ENCODE data around the gene EDNRB.

Gene EDNRB

DNA sequence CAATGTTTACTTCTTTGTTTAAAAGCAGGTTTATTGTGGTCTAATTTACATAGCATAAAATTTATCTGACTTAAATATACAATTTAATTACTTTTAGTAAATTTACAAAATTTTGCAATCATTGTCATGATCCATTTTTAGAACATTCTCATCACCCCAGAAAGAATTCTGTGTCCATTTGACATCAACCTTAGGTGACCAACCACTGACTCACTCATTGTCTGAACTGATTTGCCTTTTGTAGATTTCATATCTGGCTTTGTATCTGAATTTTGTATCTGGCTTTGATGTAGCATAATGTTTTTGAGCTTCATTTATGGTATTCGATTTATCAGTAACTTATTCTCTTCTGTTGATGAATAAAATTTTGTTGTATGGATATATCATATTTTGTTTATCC is 40.4 kb downstream of the EDNRB start:
- Histone ChIP-seq H3K56ac (ENCODE audit: low read length) (no peak overlapping the region), H3K4me2 (ENCODE audit: low read length) (no peak overlapping the region), H3K27ac (ENCODE audit: low read depth, low read length) (no peak overlapping the region), H3K36me3 (ENCODE audit: control insufficient read depth, insufficient read depth, low read length) (no peaks in the 10 kb centered on the region), H4K8ac (ENCODE audit: low read depth, low read length) (no peak overlapping the region), H3K79me1 (ENCODE audit: low read length) (no peaks in the 10 kb centered on the region), H3K4me3 (ENCODE audit: low read length) (no peak overlapping the region), H3K4me1 (ENCODE audit: control insufficient read depth, low read depth, low read length) (no peaks in the 10 kb centered on the region), H4K5ac (ENCODE audit: low read length) (no peak overlapping the region), H3K23ac (ENCODE audit: low read length) (no peak overlapping the region), H3K4ac (ENCODE audit: low read depth, low read length) (no peak overlapping the region), H3K79me2 (ENCODE audit: control insufficient read depth, insufficient read depth, low read length) (no peaks in the 10 kb centered on the region), H2BK15ac (replicated peaks; ENCODE audit: low read depth) (no peak overlapping the region), H2AK5ac (ENCODE audit: low read length) (no peak overlapping the region), H2BK120ac (ENCODE audit: low read depth, low read length) (no peak overlapping the region), H3K18ac (ENCODE audit: low read length) (no peak overlapping the region), H3K27me3 (ENCODE audit: insufficient read depth, low read length, poor library complexity) (no peaks in the 10 kb centered on the region), H2BK5ac (ENCODE audit: low read length) (no peak overlapping the region), H3K9ac (ENCODE audit: low read length) (no peak overlapping the region)
- WGBS (ENCODE audit: extremely low coverage, insufficient coverage, low lambda C conversion rate): no CpG with 5 or more reads among the region's 1 CpG
- no peak for DNase-seq

DNA sequence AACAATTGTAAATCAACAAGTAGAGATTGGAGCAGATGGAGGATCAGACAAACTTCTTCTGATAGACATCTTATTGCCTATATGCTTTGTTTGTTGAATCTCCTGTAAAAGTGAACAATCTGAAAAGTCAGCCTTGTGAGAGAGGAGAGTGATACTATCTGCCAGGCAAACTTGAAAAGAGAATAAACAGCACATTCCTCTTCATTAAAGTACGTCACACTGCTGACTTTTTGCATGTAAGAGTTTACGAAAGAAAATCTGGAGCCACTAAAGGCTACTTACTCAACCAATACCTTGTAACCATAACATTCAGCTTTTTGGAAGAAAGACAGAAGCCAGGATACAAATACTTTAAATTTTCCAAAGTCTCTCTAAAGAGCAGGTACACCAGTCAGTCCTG is 42.5 kb downstream of the EDNRB start:
- H3K4ac ChIP-seq (ENCODE audit: low read depth, low read length): no peak overlapping the region
- H2AK5ac ChIP-seq (ENCODE audit: low read length): no peak overlapping the region
- no peaks in the 10 kb centered on the region for H3K79me1 ChIP-seq (ENCODE audit: low read length)
- H3K4me3 ChIP-seq (ENCODE audit: low read length): no peak overlapping the region
- H3K23ac ChIP-seq (ENCODE audit: low read length): no peak overlapping the region
- no peak overlapping the region for H3K4me2 ChIP-seq (ENCODE audit: low read length)
- no peaks in the 10 kb centered on the region for H3K27me3 ChIP-seq (ENCODE audit: insufficient read depth, low read length, poor library complexity)
- H2BK5ac ChIP-seq (ENCODE audit: low read length): no peak overlapping the region
- H3K27ac ChIP-seq (ENCODE audit: low read depth, low read length): no peak overlapping the region
- H4K5ac ChIP-seq (ENCODE audit: low read length): no peak overlapping the region
- WGBS (ENCODE audit: extremely low coverage, insufficient coverage, low lambda C conversion rate): no CpG with 5 or more reads among the region's 2 CpGs
- no peak for DNase-seq
- no peak overlapping the region for H4K8ac ChIP-seq (ENCODE audit: low read depth, low read length)
- H3K36me3 ChIP-seq (ENCODE audit: control insufficient read depth, insufficient read depth, low read length): no peaks in the 10 kb centered on the region
- no peaks in the 10 kb centered on the region for H3K4me1 ChIP-seq (ENCODE audit: control insufficient read depth, low read depth, low read length)
- no peak overlapping the region for H2BK15ac ChIP-seq (replicated peaks; ENCODE audit: low read depth)
- no peak overlapping the region for H3K56ac ChIP-seq (ENCODE audit: low read length)
- no peak overlapping the region for H2BK120ac ChIP-seq (ENCODE audit: low read depth, low read length)
- H3K18ac ChIP-seq (ENCODE audit: low read length): no peak overlapping the region
- no peak overlapping the region for H3K9ac ChIP-seq (ENCODE audit: low read length)
- H3K79me2 ChIP-seq (ENCODE audit: control insufficient read depth, insufficient read depth, low read length): no peaks in the 10 kb centered on the region

DNA sequence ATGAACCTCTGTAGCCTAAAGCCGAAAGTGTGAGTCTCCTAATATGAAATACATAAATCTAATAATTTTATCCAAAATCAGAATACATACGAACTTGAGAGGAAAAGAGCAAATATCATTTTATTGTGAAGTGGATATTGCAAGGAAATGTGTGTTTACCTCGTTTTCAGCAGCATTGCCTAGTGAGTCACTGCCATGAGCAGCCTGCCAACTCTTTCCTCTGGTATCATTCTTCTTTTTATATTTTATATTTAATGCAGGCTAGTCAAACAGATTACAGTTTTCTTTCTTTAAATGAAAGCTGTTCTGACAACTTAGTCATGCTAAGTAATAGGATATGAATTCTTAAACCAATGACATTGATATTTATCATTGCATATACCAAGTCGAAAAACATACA is 44.2 kb downstream of the EDNRB start:
- Histone ChIP-seq H2AK5ac (ENCODE audit: low read length) (no peak overlapping the region), H2BK15ac (replicated peaks; ENCODE audit: low read depth) (no peak overlapping the region), H4K8ac (ENCODE audit: low read depth, low read length) (no peak overlapping the region), H3K9ac (ENCODE audit: low read length) (no peak overlapping the region), H3K56ac (ENCODE audit: low read length) (no peak overlapping the region), H3K27me3 (ENCODE audit: insufficient read depth, low read length, poor library complexity) (no peaks in the 10 kb centered on the region), H3K36me3 (ENCODE audit: control insufficient read depth, insufficient read depth, low read length) (no peaks in the 10 kb centered on the region), H3K4me1 (ENCODE audit: control insufficient read depth, low read depth, low read length) (no peaks in the 10 kb centered on the region), H3K4ac (ENCODE audit: low read depth, low read length) (no peak overlapping the region), H4K5ac (ENCODE audit: low read length) (no peak overlapping the region), H3K18ac (ENCODE audit: low read length) (no peak overlapping the region), H3K79me2 (ENCODE audit: control insufficient read depth, insufficient read depth, low read length) (no peaks in the 10 kb centered on the region), H3K79me1 (ENCODE audit: low read length) (no peaks in the 10 kb centered on the region), H3K27ac (ENCODE audit: low read depth, low read length) (no peak overlapping the region), H2BK5ac (ENCODE audit: low read length) (no peak overlapping the region), H2BK120ac (ENCODE audit: low read depth, low read length) (no peak overlapping the region), H3K4me3 (ENCODE audit: low read length) (no peak overlapping the region), H3K23ac (ENCODE audit: low read length) (no peak overlapping the region), H3K4me2 (ENCODE audit: low read length) (no peak overlapping the region)
- WGBS (ENCODE audit: extremely low coverage, insufficient coverage, low lambda C conversion rate): no CpG with 5 or more reads among the region's 4 CpGs
- DNase-seq: no peak

DNA sequence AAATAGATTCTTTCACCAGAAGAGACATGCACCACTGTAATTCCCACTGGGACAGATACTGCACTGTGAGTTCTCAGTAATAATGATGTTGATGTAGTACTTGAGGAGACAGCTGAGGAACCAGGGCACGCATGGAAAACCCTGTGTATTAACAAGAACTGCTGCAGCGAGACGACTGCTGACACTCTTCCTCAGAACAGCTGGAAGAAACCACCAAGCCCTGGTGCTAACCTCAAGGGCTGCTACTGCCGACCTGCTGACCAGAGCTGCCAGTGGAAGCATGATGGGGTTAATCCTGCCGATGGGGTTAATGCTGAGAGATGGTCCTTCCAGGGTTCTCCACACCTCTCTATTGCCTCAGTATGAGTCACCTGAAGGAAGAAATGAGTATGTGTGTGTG is 45.6 kb downstream of the EDNRB start:
- H3K27ac ChIP-seq (ENCODE audit: low read depth, low read length): no peak overlapping the region
- no peaks in the 10 kb centered on the region for H3K36me3 ChIP-seq (ENCODE audit: control insufficient read depth, insufficient read depth, low read length)
- no peak overlapping the region for H3K9ac ChIP-seq (ENCODE audit: low read length)
- no peaks in the 10 kb centered on the region for H3K79me2 ChIP-seq (ENCODE audit: control insufficient read depth, insufficient read depth, low read length)
- no peak for DNase-seq
- no peak overlapping the region for H4K5ac ChIP-seq (ENCODE audit: low read length)
- H3K4me3 ChIP-seq (ENCODE audit: low read length): no peak overlapping the region
- no peak overlapping the region for H3K4me2 ChIP-seq (ENCODE audit: low read length)
- H3K18ac ChIP-seq (ENCODE audit: low read length): no peak overlapping the region
- no peak overlapping the region for H3K56ac ChIP-seq (ENCODE audit: low read length)
- no peak overlapping the region for H2BK5ac ChIP-seq (ENCODE audit: low read length)
- no CpG with 5 or more reads among the region's 5 CpGs for WGBS (ENCODE audit: extremely low coverage, insufficient coverage, low lambda C conversion rate)
- no peak overlapping the region for H2BK120ac ChIP-seq (ENCODE audit: low read depth, low read length)
- no peaks in the 10 kb centered on the region for H3K4me1 ChIP-seq (ENCODE audit: control insufficient read depth, low read depth, low read length)
- no peak overlapping the region for H3K4ac ChIP-seq (ENCODE audit: low read depth, low read length)
- H4K8ac ChIP-seq (ENCODE audit: low read depth, low read length): no peak overlapping the region
- H3K79me1 ChIP-seq (ENCODE audit: low read length): no peaks in the 10 kb centered on the region
- H3K27me3 ChIP-seq (ENCODE audit: insufficient read depth, low read length, poor library complexity): no peaks in the 10 kb centered on the region
- no peak overlapping the region for H2AK5ac ChIP-seq (ENCODE audit: low read length)
- no peak overlapping the region for H2BK15ac ChIP-seq (replicated peaks; ENCODE audit: low read depth)
- H3K23ac ChIP-seq (ENCODE audit: low read length): no peak overlapping the region

DNA sequence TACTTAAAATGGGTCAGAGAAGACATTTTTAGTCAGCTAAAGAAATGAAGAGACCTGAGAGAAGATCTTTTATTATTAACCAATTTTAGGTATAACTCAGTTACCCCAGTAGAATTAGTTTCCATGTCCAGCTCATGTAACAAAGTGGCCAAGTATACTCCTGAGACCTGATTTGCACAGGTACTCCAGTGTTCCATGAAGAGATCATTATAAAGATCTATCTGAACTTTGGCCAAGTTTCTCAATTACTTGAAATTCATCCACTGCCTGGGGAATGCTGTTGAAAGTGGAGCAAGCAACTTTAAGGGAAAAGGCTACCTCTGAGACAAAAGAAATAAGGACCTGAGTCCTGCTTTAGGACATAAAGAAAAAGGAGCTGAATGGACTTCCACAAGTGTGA is 47.0 kb downstream of the EDNRB start:
- no peak overlapping the region for H4K8ac ChIP-seq (ENCODE audit: low read depth, low read length)
- H3K56ac ChIP-seq (ENCODE audit: low read length): no peak overlapping the region
- H3K23ac ChIP-seq (ENCODE audit: low read length): no peak overlapping the region
- H4K5ac ChIP-seq (ENCODE audit: low read length): no peak overlapping the region
- no peaks in the 10 kb centered on the region for H3K4me1 ChIP-seq (ENCODE audit: control insufficient read depth, low read depth, low read length)
- H2BK15ac ChIP-seq (replicated peaks; ENCODE audit: low read depth): no peak overlapping the region
- no peak for DNase-seq
- no peaks in the 10 kb centered on the region for H3K79me2 ChIP-seq (ENCODE audit: control insufficient read depth, insufficient read depth, low read length)
- no peaks in the 10 kb centered on the region for H3K27me3 ChIP-seq (ENCODE audit: insufficient read depth, low read length, poor library complexity)
- no peak overlapping the region for H3K4me3 ChIP-seq (ENCODE audit: low read length)
- H2BK5ac ChIP-seq (ENCODE audit: low read length): no peak overlapping the region
- no peaks in the 10 kb centered on the region for H3K36me3 ChIP-seq (ENCODE audit: control insufficient read depth, insufficient read depth, low read length)
- no peaks in the 10 kb centered on the region for H3K79me1 ChIP-seq (ENCODE audit: low read length)
- H2BK120ac ChIP-seq (ENCODE audit: low read depth, low read length): no peak overlapping the region
- no peak overlapping the region for H3K9ac ChIP-seq (ENCODE audit: low read length)
- H3K4me2 ChIP-seq (ENCODE audit: low read length): no peak overlapping the region
- H2AK5ac ChIP-seq (ENCODE audit: low read length): no peak overlapping the region
- no peak overlapping the region for H3K27ac ChIP-seq (ENCODE audit: low read depth, low read length)
- H3K18ac ChIP-seq (ENCODE audit: low read length): no peak overlapping the region
- H3K4ac ChIP-seq (ENCODE audit: low read depth, low read length): no peak overlapping the region

DNA sequence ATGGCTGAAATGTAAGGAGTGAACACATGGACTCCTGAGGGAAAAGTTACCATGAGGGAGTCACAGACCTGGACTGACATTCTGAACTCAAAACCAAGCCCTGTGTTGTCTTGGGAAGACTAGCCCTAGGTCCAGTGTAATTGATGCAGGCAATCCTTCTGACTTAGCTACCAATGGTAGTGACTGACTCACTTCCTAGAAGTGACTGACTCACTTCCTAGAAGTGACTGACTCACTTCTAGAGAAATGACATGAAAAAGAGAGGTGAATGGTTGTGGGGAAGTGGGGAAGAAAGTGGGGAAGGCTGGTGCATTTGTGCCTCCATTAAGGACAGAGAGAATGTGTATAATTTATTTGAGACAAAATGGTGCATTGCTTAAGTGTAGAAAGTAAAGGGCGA is 49.9 kb downstream of the EDNRB start:
- no CpG with 5 or more reads among the region's 1 CpG for WGBS (ENCODE audit: extremely low coverage, insufficient coverage, low lambda C conversion rate)
- Histone ChIP-seq H3K4me3 (ENCODE audit: low read length) (no peak overlapping the region), H3K56ac (ENCODE audit: low read length) (no peak overlapping the region), H3K4ac (ENCODE audit: low read depth, low read length) (no peak overlapping the region), H4K8ac (ENCODE audit: low read depth, low read length) (no peak overlapping the region), H3K9ac (ENCODE audit: low read length) (no peak overlapping the region), H2BK15ac (replicated peaks; ENCODE audit: low read depth) (no peak overlapping the region), H2BK120ac (ENCODE audit: low read depth, low read length) (no peak overlapping the region), H3K79me2 (ENCODE audit: control insufficient read depth, insufficient read depth, low read length) (no peaks in the 10 kb centered on the region), H3K4me1 (ENCODE audit: control insufficient read depth, low read depth, low read length) (no peaks in the 10 kb centered on the region), H3K27me3 (ENCODE audit: insufficient read depth, low read length, poor library complexity) (no peaks in the 10 kb centered on the region), H2AK5ac (ENCODE audit: low read length) (no peak overlapping the region), H3K18ac (ENCODE audit: low read length) (no peak overlapping the region), H3K79me1 (ENCODE audit: low read length) (no peaks in the 10 kb centered on the region), H3K36me3 (ENCODE audit: control insufficient read depth, insufficient read depth, low read length) (no peaks in the 10 kb centered on the region), H2BK5ac (ENCODE audit: low read length) (no peak overlapping the region), H3K23ac (ENCODE audit: low read length) (no peak overlapping the region), H3K27ac (ENCODE audit: low read depth, low read length) (no peak overlapping the region), H4K5ac (ENCODE audit: low read length) (no peak overlapping the region), H3K4me2 (ENCODE audit: low read length) (no peak overlapping the region)
- DNase-seq: no peak

Measured in mesendoderm (in vitro differentiated cells).